Neural cell (in vitro differentiated cells): ENCODE measurements around the gene UMODL1. TPM values are rescaled to one million over a fixed set of nuclear protein-coding genes. Genes with fewer than 3 reads are reported as not detected.

Source experiments
- H2AFZ ChIP-seq: fragments of 200-600, 300-800 bp; sonication (generic), shearing (Covaris generic); 2 replicates; pipeline ENCODE4 v1.6.0; 2014; ENCODE audit warnings: low read depth, mild to moderate bottlenecking, antibody characterized with exemption, low read length, moderate library complexity
- H3F3A ChIP-seq: fragments of 200-600 bp; shearing (Covaris generic); 2 replicates; pipeline ENCODE4 v1.6.1; 2016; ENCODE audit warnings: mild to moderate bottlenecking, moderate library complexity, mixed read lengths, antibody characterized with exemption, low read length; ENCODE audit not compliant: insufficient read depth, poor library complexity, severe bottlenecking
- H3K27ac ChIP-seq: fragments of 200-600, 300-800 bp; sonication (generic), shearing (Covaris generic); 2 replicates; pipeline ENCODE4 v1.5.1; 2014; ENCODE audit warnings: mild to moderate bottlenecking, low read length, moderate library complexity
- H3K27me3 ChIP-seq: fragments of 300-800, 200-600 bp; sonication (generic), shearing (Covaris generic); 2 replicates; pipeline ENCODE4 v1.6.0; 2014; ENCODE audit warnings: mild to moderate bottlenecking, low read depth, low read length, moderate library complexity; ENCODE audit not compliant: insufficient read depth
- H3K36me3 ChIP-seq: fragments of 300-800, 200-600 bp; sonication (generic), shearing (Covaris generic); 2 replicates; pipeline ENCODE4 v1.5.1; 2014; ENCODE audit warnings: mild to moderate bottlenecking, antibody characterized with exemption, low read length, moderate library complexity; ENCODE audit not compliant: insufficient read depth
- H3K4me2 ChIP-seq: fragments of 300-800, 200-600 bp; sonication (generic), shearing (Covaris generic); 2 replicates; pipeline ENCODE4 v1.6.0; 2014; ENCODE audit warnings: mild to moderate bottlenecking, low read length
- H3K4me3 ChIP-seq: fragments of 300-800, 200-600 bp; sonication (generic), shearing (Covaris generic); 2 replicates; pipeline ENCODE4 v1.5.1; 2014; ENCODE audit warnings: mild to moderate bottlenecking, low read length, moderate library complexity
- H3K79me2 ChIP-seq: fragments of 200-600 bp; shearing (Covaris generic); replicated peaks from 2 replicates; pipeline ENCODE4 v1.6.0; 2014; ENCODE audit warnings: mild to moderate bottlenecking, low read length, moderate library complexity; ENCODE audit not compliant: insufficient read depth
- H3K9ac ChIP-seq: fragments of 300-800, 200-600 bp; sonication (generic), shearing (Covaris generic); 2 replicates; pipeline ENCODE4 v1.6.1; 2016; ENCODE audit warnings: mild to moderate bottlenecking, low read length, mixed read lengths
- H3K9me2 ChIP-seq: fragments of 200-600 bp; shearing (Covaris generic); 2 replicates; pipeline ENCODE4 v1.6.1; 2016; ENCODE audit warnings: mild to moderate bottlenecking, low read length, mixed read lengths; ENCODE audit not compliant: insufficient read depth
- H3K9me3 ChIP-seq: fragments of 200-600, 300-800 bp; sonication (generic), shearing (Covaris generic); 2 replicates; pipeline ENCODE4 v1.6.1; 2016; ENCODE audit warnings: mild to moderate bottlenecking, mixed run types, low read length, moderate library complexity, mixed read lengths
- H4K20me1 ChIP-seq: fragments of 200-600 bp; shearing (Covaris generic); 2 replicates; pipeline ENCODE4 v1.6.1; 2016; ENCODE audit warnings: mild to moderate bottlenecking, mixed run types; ENCODE audit not compliant: insufficient read depth
- EP300 ChIP-seq: fragments of 450-650 bp; conservative IDR thresholded peaks from 2 replicates; pipeline ENCODE4 v1.6.1; 2014; ENCODE audit warnings: antibody characterized with exemption, mild to moderate bottlenecking, moderate library complexity; ENCODE audit not compliant: poor library complexity, severe bottlenecking
- EZH2 ChIP-seq: fragments of 200-600, 300-800 bp; shearing (Covaris generic), sonication (generic); IDR thresholded peaks from 2 replicates; pipeline ENCODE4 v1.6.1; 2014; ENCODE audit warnings: antibody characterized with exemption, low read length, borderline replicate concordance, mild to moderate bottlenecking; ENCODE audit not compliant: insufficient read depth, poor library complexity, severe bottlenecking
- MXI1 ChIP-seq: fragments of 450-650 bp; conservative IDR thresholded peaks from 2 replicates; pipeline ENCODE4 v1.6.1; 2014; ENCODE audit warnings: antibody characterized with exemption, mild to moderate bottlenecking; ENCODE audit not compliant: poor library complexity, severe bottlenecking
- POLR2AphosphoS5 ChIP-seq: IDR thresholded peaks from 2 replicates; pipeline ENCODE4 v1.6.1; 2012
- RAD21 ChIP-seq: fragments of 450-650 bp; conservative IDR thresholded peaks from 2 replicates; pipeline ENCODE4 v1.6.1; 2014; ENCODE audit warnings: antibody characterized with exemption, mild to moderate bottlenecking, moderate library complexity
- SMC3 ChIP-seq: fragments of 450-650 bp; conservative IDR thresholded peaks from 2 replicates; pipeline ENCODE4 v1.6.1; 2014; ENCODE audit warnings: antibody characterized with exemption, mild to moderate bottlenecking, moderate library complexity; ENCODE audit not compliant: poor library complexity
- TAF1 ChIP-seq: IDR thresholded peaks from 2 replicates; pipeline ENCODE4 v1.6.1; 2012; ENCODE audit warnings: low read depth
- polyA plus RNA-seq: library from polyadenylated mRNA; depleted of rRNA; stranded (reverse); fragments of >200 nt; gene quantifications from 2 replicates; pipeline ENCODE4 v1.2.3, GENCODE V29; 2014
- TF ChIP-seq, protein P1 (sequence below): fragments of 450-650 bp; IDR thresholded peaks from 2 replicates; pipeline ENCODE4 v1.5.1; 2014; ENCODE audit warnings: antibody characterized with exemption, mild to moderate bottlenecking, moderate library complexity; ENCODE audit not compliant: poor library complexity, severe bottlenecking
- TF ChIP-seq, protein P2 (sequence below): IDR thresholded peaks from 2 replicates; pipeline ENCODE4 v1.6.1; 2012; ENCODE audit warnings: borderline replicate concordance

UMODL1 gene
- polyA plus RNA-seq, 1 donor from 2014 or later = 0.11 TPM

DNA sequence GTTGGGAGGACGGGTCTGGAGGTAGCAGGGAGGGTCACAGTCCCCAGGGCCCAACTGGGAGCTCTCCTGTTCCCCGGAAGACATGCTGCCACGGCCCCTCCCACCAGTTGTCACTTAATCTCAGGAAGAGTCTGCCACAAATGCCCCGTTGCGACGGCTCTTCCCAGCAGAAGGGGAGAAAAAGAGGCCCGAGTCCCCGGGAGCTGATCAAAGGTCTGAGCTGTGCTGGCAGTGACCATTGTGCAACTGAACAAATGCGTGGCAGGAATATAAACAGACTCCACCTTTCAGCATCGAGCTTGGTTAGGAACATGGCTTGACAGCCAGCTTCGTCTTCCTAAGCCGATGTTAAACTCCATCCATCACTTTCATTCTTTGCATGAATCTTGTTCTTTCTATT lies 33.2 kb upstream of the UMODL1 start:
- Histone ChIP-seq H3K79me2 (no peaks in the 10 kb centered on the region), H3K27ac (no peak overlapping the region), H3K9me2 (no peaks in the 10 kb centered on the region), H3K4me2 (no peak overlapping the region), H3K4me3 (no peak overlapping the region), H4K20me1 (no peaks in the 10 kb centered on the region), H3F3A (no peaks in the 10 kb centered on the region), H2AFZ (no peak overlapping the region), H3K27me3 (no peaks in the 10 kb centered on the region), H3K9ac (no peak overlapping the region), H3K36me3 (no peaks in the 10 kb centered on the region), H3K9me3 (no peaks in the 10 kb centered on the region)
- no peak for TF ChIP-seq POLR2AphosphoS5
- no peak for TF ChIP-seq SMC3
- no peak for TF ChIP-seq MXI1
- TF ChIP-seq, protein P1, sequence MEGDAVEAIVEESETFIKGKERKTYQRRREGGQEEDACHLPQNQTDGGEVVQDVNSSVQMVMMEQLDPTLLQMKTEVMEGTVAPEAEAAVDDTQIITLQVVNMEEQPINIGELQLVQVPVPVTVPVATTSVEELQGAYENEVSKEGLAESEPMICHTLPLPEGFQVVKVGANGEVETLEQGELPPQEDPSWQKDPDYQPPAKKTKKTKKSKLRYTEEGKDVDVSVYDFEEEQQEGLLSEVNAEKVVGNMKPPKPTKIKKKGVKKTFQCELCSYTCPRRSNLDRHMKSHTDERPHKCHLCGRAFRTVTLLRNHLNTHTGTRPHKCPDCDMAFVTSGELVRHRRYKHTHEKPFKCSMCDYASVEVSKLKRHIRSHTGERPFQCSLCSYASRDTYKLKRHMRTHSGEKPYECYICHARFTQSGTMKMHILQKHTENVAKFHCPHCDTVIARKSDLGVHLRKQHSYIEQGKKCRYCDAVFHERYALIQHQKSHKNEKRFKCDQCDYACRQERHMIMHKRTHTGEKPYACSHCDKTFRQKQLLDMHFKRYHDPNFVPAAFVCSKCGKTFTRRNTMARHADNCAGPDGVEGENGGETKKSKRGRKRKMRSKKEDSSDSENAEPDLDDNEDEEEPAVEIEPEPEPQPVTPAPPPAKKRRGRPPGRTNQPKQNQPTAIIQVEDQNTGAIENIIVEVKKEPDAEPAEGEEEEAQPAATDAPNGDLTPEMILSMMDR = no peak

DNA sequence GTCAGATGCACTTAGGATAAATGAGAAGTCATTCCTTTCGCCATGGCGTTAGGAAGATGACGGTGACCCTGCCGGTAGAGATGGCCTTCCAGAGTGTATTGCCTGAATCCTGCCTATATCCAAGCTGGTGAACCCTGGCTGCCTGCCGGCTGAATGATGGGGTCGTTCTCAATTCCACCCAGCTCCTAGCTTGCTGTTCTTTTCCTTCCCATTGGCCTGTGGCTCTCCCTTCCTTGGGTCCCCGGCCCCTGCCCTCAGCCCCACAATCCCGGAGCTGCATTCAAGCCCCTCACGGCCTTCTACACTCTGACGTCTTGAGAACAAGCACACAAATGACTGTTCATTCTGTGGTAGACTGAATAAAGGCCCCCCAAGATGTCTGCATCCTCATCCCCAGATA lies 32.7 kb upstream of the UMODL1 start:
- Histone ChIP-seq H3K79me2 (no peaks in the 10 kb centered on the region), H4K20me1 (no peaks in the 10 kb centered on the region), H2AFZ (no peak overlapping the region), H3K27ac (no peak overlapping the region), H3K4me2 (no peak overlapping the region), H3K9me3 (no peaks in the 10 kb centered on the region), H3K36me3 (no peaks in the 10 kb centered on the region), H3K27me3 (no peaks in the 10 kb centered on the region), H3F3A (no peaks in the 10 kb centered on the region), H3K9ac (no peak overlapping the region), H3K4me3 (no peak overlapping the region), H3K9me2 (no peaks in the 10 kb centered on the region)
- TF ChIP-seq TAF1 = no peak
- no peak for TF ChIP-seq EP300
- TF ChIP-seq RAD21 = no peak
- TF ChIP-seq, protein P2, sequence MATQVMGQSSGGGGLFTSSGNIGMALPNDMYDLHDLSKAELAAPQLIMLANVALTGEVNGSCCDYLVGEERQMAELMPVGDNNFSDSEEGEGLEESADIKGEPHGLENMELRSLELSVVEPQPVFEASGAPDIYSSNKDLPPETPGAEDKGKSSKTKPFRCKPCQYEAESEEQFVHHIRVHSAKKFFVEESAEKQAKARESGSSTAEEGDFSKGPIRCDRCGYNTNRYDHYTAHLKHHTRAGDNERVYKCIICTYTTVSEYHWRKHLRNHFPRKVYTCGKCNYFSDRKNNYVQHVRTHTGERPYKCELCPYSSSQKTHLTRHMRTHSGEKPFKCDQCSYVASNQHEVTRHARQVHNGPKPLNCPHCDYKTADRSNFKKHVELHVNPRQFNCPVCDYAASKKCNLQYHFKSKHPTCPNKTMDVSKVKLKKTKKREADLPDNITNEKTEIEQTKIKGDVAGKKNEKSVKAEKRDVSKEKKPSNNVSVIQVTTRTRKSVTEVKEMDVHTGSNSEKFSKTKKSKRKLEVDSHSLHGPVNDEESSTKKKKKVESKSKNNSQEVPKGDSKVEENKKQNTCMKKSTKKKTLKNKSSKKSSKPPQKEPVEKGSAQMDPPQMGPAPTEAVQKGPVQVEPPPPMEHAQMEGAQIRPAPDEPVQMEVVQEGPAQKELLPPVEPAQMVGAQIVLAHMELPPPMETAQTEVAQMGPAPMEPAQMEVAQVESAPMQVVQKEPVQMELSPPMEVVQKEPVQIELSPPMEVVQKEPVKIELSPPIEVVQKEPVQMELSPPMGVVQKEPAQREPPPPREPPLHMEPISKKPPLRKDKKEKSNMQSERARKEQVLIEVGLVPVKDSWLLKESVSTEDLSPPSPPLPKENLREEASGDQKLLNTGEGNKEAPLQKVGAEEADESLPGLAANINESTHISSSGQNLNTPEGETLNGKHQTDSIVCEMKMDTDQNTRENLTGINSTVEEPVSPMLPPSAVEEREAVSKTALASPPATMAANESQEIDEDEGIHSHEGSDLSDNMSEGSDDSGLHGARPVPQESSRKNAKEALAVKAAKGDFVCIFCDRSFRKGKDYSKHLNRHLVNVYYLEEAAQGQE = no peak
- no peak for TF ChIP-seq SMC3
- no peak for TF ChIP-seq MXI1
- TF ChIP-seq, protein P1 = no peak
- no peak for TF ChIP-seq POLR2AphosphoS5
- no peak for TF ChIP-seq EZH2
